ENCODE measurements around the gene TMEM106B. TPM values are rescaled to one million over a fixed set of nuclear protein-coding genes. Genes with fewer than 3 reads are reported as not detected.
"Not testable (repeated sequence)": the region's sequence is repeated elsewhere in the genome, so short reads cannot be mapped to it uniquely, and the experiment has no call there.

The TMEM106B gene
- total RNA-seq, 2 donors from 2014 or later = 37.8 to 52.3 TPM

DNA sequence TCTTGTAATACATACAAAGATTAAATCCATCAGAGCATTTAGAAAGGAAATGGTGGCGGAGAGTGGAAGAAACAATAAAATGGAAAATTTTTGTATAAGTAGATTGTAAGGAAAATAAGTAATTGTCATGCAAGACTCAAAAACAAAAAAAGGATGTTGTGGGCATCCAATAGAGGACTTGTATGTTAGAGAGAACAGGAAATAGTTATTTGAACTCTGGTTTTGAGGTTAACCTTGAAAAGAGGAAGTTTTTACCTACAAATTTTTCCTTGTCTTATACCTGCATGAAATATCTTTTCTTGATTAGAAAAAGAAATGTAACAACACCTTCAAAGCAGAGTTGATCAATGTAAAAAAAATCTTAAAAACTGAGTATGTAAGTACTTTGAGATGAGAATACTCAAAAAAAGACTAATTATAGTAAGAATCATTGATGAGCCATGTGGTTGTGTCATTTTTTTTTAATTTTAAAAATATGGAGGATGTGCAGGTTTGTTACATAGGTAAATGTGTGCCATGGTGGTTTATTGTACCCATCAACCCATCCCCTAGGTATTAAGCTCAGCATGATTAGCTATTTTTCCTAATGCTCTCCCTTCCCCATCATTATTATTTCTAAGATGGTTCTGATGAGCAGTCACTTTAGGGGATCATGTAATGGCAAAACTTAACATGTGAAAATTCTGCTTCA is 11.9 kb downstream of the TMEM106B start:
- Histone ChIP-seq H3K9ac (ENCODE audit: low read depth in 2 of 2, low read length in 2 of 2) (no peak overlapping the region), H3K4me1 (no peaks in the 10 kb centered on the region), H3K4me3 (no peak overlapping the region), H3K36me3 (no peaks in the 10 kb centered on the region), H3K27me3 (no peaks in the 10 kb centered on the region), H3K27ac (no peak overlapping the region), H3K9me3 (no peaks in the 10 kb centered on the region)
- TF ChIP-seq CTCF (IDR thresholded peaks at IDR 0.05) = no peak
- intact Hi-C loops (cut with DNase I) = no loop called here
- DNase-seq = no peak

- H3K27me3 ChIP-seq; DNase-seq; intact Hi-C loops (cut with DNase I): not testable (repeated sequence)
These were observed 13.9 kb downstream of the TMEM106B start for GRCh38 chr7:12225017-12225416.

GRCh38 chr7:12226756-12227155 is 15.7 kb downstream of the TMEM106B start:
- Histone ChIP-seq H3K36me3 (no peaks in the 10 kb centered on the region), H3K4me3 (no peak overlapping the region), H3K9ac (ENCODE audit: low read depth in 2 of 2, low read length in 2 of 2) (no peak overlapping the region), H3K27me3 (no peaks in the 10 kb centered on the region), H3K9me3 (no peaks in the 10 kb centered on the region), H3K27ac (no peak overlapping the region), H3K4me1 (no peaks in the 10 kb centered on the region)
- no peak for TF ChIP-seq CTCF (IDR thresholded peaks at IDR 0.05)
- no peak for DNase-seq
- intact Hi-C loops (cut with DNase I) = no loop called here

More at GRCh38 chr7:12225017-12225416, 13.9 kb downstream of the TMEM106B start:
- H3K4me3 ChIP-seq; H3K9me3 ChIP-seq; H3K36me3 ChIP-seq; H3K9ac ChIP-seq (ENCODE audit: low read depth in 2 of 2, low read length in 2 of 2); H3K4me1 ChIP-seq; H3K27ac ChIP-seq: not testable (repeated sequence)

DNA sequence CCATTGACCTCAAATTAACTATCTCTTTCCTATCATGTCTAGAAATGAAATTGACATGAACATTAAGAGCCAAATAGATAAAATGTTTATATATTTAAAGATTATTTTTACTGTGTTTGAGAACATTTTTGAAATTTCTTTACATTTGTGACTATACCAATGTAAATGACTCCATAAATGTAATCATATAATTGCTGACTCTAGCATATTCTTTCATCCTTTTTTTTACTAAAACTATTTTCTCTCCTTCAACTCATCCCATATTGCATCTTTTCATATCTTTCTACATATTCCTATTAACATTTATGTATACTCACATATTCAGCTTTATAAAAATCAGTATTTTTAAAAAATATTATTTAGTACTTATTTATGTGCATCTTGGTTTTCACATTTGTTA is 16.9 kb downstream of the TMEM106B start:
- H3K36me3 ChIP-seq = no peaks in the 10 kb centered on the region
- H3K9me3 ChIP-seq = no peaks in the 10 kb centered on the region
- intact Hi-C loops (cut with DNase I) = no loop called here
- H3K4me1 ChIP-seq = no peaks in the 10 kb centered on the region
- no peak overlapping the region for H3K9ac ChIP-seq (ENCODE audit: low read depth in 2 of 2, low read length in 2 of 2)
- no peak for DNase-seq
- no peaks in the 10 kb centered on the region for H3K27me3 ChIP-seq
- no peak overlapping the region for H3K27ac ChIP-seq
- H3K4me3 ChIP-seq = no peak overlapping the region
- TF ChIP-seq CTCF (IDR thresholded peaks at IDR 0.05) = no peak

GRCh38 chr7:12229046-12229445 is 18.0 kb downstream of the TMEM106B start:
- no peak overlapping the region for H3K4me3 ChIP-seq
- H3K9me3 ChIP-seq = no peaks in the 10 kb centered on the region
- H3K4me1 ChIP-seq = no peaks in the 10 kb centered on the region
- H3K36me3 ChIP-seq = no peaks in the 10 kb centered on the region
- intact Hi-C loops (cut with DNase I) = no loop called here
- no peak overlapping the region for H3K9ac ChIP-seq (ENCODE audit: low read depth in 2 of 2, low read length in 2 of 2)
- H3K27me3 ChIP-seq = no peaks in the 10 kb centered on the region
- DNase-seq = no peak
- TF ChIP-seq CTCF (IDR thresholded peaks at IDR 0.05) = no peak
- no peak overlapping the region for H3K27ac ChIP-seq

- Histone ChIP-seq H3K4me1 (no peaks in the 10 kb centered on the region), H3K27ac (no peak overlapping the region), H3K4me3 (no peak overlapping the region), H3K36me3 (no peaks in the 10 kb centered on the region), H3K27me3 (no peaks in the 10 kb centered on the region), H3K9me3 (no peaks in the 10 kb centered on the region), H3K9ac (ENCODE audit: low read depth in 2 of 2, low read length in 2 of 2) (no peak overlapping the region)
- no peak for TF ChIP-seq CTCF (IDR thresholded peaks at IDR 0.05)
- no peak for DNase-seq
- intact Hi-C loops (cut with DNase I) = no loop called here
These were observed 20.0 kb downstream of the TMEM106B start for GRCh38 chr7:12231097-12231496.
